ENCODE results near the gene ARID1B.

Gene ARID1B

GRCh38 chr6:157159348-157159747 is 382.2 kb downstream of the ARID1B start:
- DNase-seq (ENCODE audit: low read depth), result no peak

- DNase-seq (ENCODE audit: low read depth), result no peak
Observed at GRCh38 chr6:157161912-157162311, 384.7 kb downstream of the ARID1B start.

- no peak for DNase-seq (ENCODE audit: low read depth)
Observed at GRCh38 chr6:157162766-157163433, 385.7 kb downstream of the ARID1B start.

GRCh38 chr6:157163434-157164159 is 386.4 kb downstream of the ARID1B start:
- DNase-seq (ENCODE audit: low read depth), result no peak

GRCh38 chr6:157164972-157165371 is 387.8 kb downstream of the ARID1B start:
- no peak for DNase-seq (ENCODE audit: low read depth)

- DNase-seq (ENCODE audit: low read depth), result no peak
Observed at GRCh38 chr6:157166784-157167183, 389.6 kb downstream of the ARID1B start.

GRCh38 chr6:157167837-157168236 is 390.7 kb downstream of the ARID1B start:
- no peak for DNase-seq (ENCODE audit: low read depth)

- no peak for DNase-seq (ENCODE audit: low read depth)
Observed at GRCh38 chr6:157168471-157168870, 391.3 kb downstream of the ARID1B start.

GRCh38 chr6:157169226-157169625 is 392.0 kb downstream of the ARID1B start:
- DNase-seq (ENCODE audit: low read depth), result no peak

- DNase-seq (ENCODE audit: low read depth), result no peak
Observed at GRCh38 chr6:157169656-157170055, 392.5 kb downstream of the ARID1B start.

GRCh38 chr6:157170535-157170934 is 393.4 kb downstream of the ARID1B start:
- no peak for DNase-seq (ENCODE audit: low read depth)

GRCh38 chr6:157171801-157172200 is 394.6 kb downstream of the ARID1B start:
- DNase-seq (ENCODE audit: low read depth), result no peak

GRCh38 chr6:157172231-157172701 is 395.1 kb downstream of the ARID1B start:
- no peak for DNase-seq (ENCODE audit: low read depth)

- DNase-seq (ENCODE audit: low read depth), result no peak
Observed at GRCh38 chr6:157172830-157173536, 395.8 kb downstream of the ARID1B start.

GRCh38 chr6:157173776-157174175 is 396.6 kb downstream of the ARID1B start:
- DNase-seq (ENCODE audit: low read depth), result no peak

- no peak for DNase-seq (ENCODE audit: low read depth)
Observed at GRCh38 chr6:157174731-157175130, 397.6 kb downstream of the ARID1B start.

GRCh38 chr6:157177731-157178336 is 400.7 kb downstream of the ARID1B start:
- no peak for DNase-seq (ENCODE audit: low read depth)

GRCh38 chr6:157181649-157182048 is 404.5 kb downstream of the ARID1B start:
- DNase-seq (ENCODE audit: low read depth), result no peak

GRCh38 chr6:157182503-157183264 is 405.5 kb downstream of the ARID1B start:
- DNase-seq (ENCODE audit: low read depth), result no peak

- DNase-seq (ENCODE audit: low read depth), result peak; percentile 47
Observed at GRCh38 chr6:157184202-157185015, 407.2 kb downstream of the ARID1B start.

GRCh38 chr6:157185171-157185570 is 408.0 kb downstream of the ARID1B start:
- no peak for DNase-seq (ENCODE audit: low read depth)

Data from T follicular helper cell (primary cell).